Nephron (organoid): ENCODE results near the gene C12orf54.

Experiments used
- H3K27ac Mint-ChIP-seq, 3 experiments: 2 replicates each; pipeline ENCODE4 v1.8.0; 2020; ENCODE audit warnings: mixed read lengths in 3 of 3, mild to moderate bottlenecking in 2 of 3, moderate library complexity in 1 of 3
- H3K27me3 Mint-ChIP-seq: 2 replicates; pipeline ENCODE4 v1.8.0; 2021; ENCODE audit warnings: low read depth, mild to moderate bottlenecking, moderate library complexity, mixed read lengths
- H3K36me3 Mint-ChIP-seq: 2 replicates; pipeline ENCODE4 v1.8.0; 2020; ENCODE audit warnings: low read depth, mixed read lengths
- H3K4me1 Mint-ChIP-seq: 2 replicates; pipeline ENCODE4 v1.8.0; 2020; ENCODE audit warnings: mixed read lengths
- H3K4me3 Mint-ChIP-seq, 3 experiments: 2 replicates each; pipeline ENCODE4 v1.8.0; 2020; ENCODE audit warnings: mild to moderate bottlenecking in 3 of 3, mixed read lengths in 3 of 3, moderate library complexity in 2 of 3
- H3K9me3 Mint-ChIP-seq: 2 replicates; pipeline ENCODE4 v1.8.0; 2020; ENCODE audit warnings: mixed read lengths
- TF ChIP-seq, protein P1 (sequence below), 3 experiments: fragments of 200-600 bp; sonication (generic); IDR thresholded peaks; one replicate each; pipeline ENCODE4 v1.5.0; 2021; ENCODE audit warnings: antibody characterized with exemption in 3 of 3; ENCODE audit not compliant: unreplicated experiment in 3 of 3

C12orf54 gene

DNA sequence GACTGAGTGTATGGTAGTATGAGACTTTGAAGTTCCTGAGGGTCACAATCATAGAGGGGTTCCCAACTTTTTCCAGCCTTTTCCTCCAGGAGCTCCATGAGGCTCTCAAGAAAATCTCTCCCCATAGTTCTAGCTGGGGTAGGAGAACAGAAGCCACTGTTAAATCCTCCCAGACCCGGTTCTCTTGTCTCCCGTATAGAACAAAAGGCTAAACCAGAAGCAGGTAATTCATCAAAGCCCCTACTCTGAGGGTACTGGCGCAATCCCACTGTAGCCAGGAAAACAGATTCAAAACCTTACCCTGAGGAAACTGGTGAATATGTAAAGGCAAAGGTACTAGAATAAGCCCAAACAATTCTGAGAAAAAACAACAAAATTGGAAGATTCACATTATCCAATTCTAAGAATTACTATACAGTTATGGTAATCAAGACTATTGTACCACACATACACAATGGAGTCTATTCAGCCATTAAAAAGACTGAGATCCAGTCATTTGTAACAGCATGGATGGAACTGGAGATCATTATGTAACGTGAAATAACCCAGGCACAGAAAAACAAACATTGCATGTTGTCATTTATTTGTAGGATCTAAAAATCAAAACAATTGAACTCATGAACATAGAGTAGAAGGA, 63.7 kb downstream of the C12orf54 start:
- Mint-ChIP-seq H3K4me1 (no peaks in the 10 kb centered on the region), H3K27me3 (no peaks in the 10 kb centered on the region), H3K9me3 (peaks cover 12% of the 10 kb centered on the region), H3K36me3 (no peaks in the 10 kb centered on the region), H3K4me3 (no peak overlapping the region), H3K27ac (no peak overlapping the region)
- TF ChIP-seq, protein P1, sequence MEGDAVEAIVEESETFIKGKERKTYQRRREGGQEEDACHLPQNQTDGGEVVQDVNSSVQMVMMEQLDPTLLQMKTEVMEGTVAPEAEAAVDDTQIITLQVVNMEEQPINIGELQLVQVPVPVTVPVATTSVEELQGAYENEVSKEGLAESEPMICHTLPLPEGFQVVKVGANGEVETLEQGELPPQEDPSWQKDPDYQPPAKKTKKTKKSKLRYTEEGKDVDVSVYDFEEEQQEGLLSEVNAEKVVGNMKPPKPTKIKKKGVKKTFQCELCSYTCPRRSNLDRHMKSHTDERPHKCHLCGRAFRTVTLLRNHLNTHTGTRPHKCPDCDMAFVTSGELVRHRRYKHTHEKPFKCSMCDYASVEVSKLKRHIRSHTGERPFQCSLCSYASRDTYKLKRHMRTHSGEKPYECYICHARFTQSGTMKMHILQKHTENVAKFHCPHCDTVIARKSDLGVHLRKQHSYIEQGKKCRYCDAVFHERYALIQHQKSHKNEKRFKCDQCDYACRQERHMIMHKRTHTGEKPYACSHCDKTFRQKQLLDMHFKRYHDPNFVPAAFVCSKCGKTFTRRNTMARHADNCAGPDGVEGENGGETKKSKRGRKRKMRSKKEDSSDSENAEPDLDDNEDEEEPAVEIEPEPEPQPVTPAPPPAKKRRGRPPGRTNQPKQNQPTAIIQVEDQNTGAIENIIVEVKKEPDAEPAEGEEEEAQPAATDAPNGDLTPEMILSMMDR (IDR thresholded peaks at IDR 0.05; ENCODE audit: unreplicated experiment in 3 of 3): no peak
